ENCODE results near the gene POU3F2. TPM values are rescaled to one million over a fixed set of nuclear protein-coding genes. Genes with fewer than 3 reads are reported as not detected.

POU3F2 gene
- total RNA-seq, 4 donors from 2014 or later: not detected

DNA sequence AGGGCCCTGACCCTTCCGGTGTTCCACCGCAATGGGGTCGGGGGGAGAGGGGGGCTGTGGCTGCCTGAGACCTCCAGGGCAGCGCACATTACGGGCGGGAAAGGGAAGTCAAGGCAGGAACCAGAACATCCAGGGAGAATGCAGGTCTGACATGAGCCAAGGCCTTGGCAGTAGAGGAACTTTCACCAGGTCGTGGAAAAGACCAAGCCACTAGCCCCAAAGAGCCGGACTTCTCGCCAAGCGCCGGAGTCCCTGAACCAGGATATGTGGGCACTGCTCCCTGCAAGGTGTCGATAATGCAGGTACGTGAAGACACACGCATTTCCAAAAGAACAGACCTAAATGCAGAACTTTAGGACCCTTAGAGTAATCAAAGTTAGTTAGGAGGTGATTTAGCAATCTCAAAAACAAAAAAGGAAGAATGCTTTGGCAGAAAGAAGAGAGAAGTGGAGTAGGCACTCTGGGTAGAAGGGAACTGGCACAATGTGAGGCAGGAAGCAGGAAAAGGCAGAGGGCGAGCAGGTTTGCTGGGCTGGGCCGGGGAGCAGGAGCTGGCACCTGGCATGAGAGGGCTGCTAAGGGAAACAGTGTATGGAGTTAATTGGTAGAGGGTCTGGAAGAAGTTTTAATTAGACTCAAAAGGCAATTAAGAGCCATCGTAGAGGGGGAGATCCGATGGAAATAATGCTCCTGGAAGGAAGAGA lies 14.3 kb downstream of the POU3F2 start:
- no peaks in the 10 kb centered on the region for H3K9me3 ChIP-seq
- peaks cover 23 to 38% (median 33%) of the 10 kb centered on the region in 4 donors for H3K4me1 ChIP-seq
- DNase-seq (ENCODE audit: extremely low spot score): no peak
- no peak overlapping the region for H3K27ac ChIP-seq (replicated peaks in 1 of 4)
- intact Hi-C loops (cut with DNase I): no loop called here
- WGBS: 56% methylated on average over 18 of the region's 18 CpGs
- H3K4me3 ChIP-seq: no peak overlapping the region
- TF ChIP-seq POLR2A (IDR thresholded peaks at IDR 0.05; ENCODE audit: low read depth) (no peak), EP300 (IDR thresholded peaks at IDR 0.05) (no peak), POLR2AphosphoS5 (IDR thresholded peaks at IDR 0.05) (no peak)
- TF ChIP-seq, protein P1, sequence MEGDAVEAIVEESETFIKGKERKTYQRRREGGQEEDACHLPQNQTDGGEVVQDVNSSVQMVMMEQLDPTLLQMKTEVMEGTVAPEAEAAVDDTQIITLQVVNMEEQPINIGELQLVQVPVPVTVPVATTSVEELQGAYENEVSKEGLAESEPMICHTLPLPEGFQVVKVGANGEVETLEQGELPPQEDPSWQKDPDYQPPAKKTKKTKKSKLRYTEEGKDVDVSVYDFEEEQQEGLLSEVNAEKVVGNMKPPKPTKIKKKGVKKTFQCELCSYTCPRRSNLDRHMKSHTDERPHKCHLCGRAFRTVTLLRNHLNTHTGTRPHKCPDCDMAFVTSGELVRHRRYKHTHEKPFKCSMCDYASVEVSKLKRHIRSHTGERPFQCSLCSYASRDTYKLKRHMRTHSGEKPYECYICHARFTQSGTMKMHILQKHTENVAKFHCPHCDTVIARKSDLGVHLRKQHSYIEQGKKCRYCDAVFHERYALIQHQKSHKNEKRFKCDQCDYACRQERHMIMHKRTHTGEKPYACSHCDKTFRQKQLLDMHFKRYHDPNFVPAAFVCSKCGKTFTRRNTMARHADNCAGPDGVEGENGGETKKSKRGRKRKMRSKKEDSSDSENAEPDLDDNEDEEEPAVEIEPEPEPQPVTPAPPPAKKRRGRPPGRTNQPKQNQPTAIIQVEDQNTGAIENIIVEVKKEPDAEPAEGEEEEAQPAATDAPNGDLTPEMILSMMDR (IDR thresholded peaks at IDR 0.05): no peak
- peaks cover 4 to 58% (median 43%) of the 10 kb centered on the region in 4 donors for H3K27me3 ChIP-seq
- H3K36me3 ChIP-seq: no peaks in the 10 kb centered on the region

- 96% methylated on average over 6 of the region's 6 CpGs for WGBS
- H3K27me3 ChIP-seq: no peaks in the 10 kb centered on the region
- no peak overlapping the region for H3K27ac ChIP-seq (replicated peaks in 1 of 4)
- no peak for TF ChIP-seq POLR2AphosphoS5 (IDR thresholded peaks at IDR 0.05)
- no peak for TF ChIP-seq POLR2A (IDR thresholded peaks at IDR 0.05; ENCODE audit: low read depth)
- no peaks in the 10 kb centered on the region for H3K9me3 ChIP-seq
- H3K36me3 ChIP-seq: peaks cover 0 to 2% (median 0%) of the 10 kb centered on the region in 4 donors
- H3K4me3 ChIP-seq: no peak overlapping the region
- intact Hi-C loops (cut with DNase I): no loop called here
- no peaks in the 10 kb centered on the region for H3K4me1 ChIP-seq
- no peak for DNase-seq (ENCODE audit: extremely low spot score)
These were observed 30.1 kb downstream of the POU3F2 start for GRCh38 chr6:98864497-98864896.

- TF ChIP-seq POLR2A (IDR thresholded peaks at IDR 0.05; ENCODE audit: low read depth): no peak
- TF ChIP-seq EP300 (IDR thresholded peaks at IDR 0.05): no peak
- TF ChIP-seq, protein P1 (IDR thresholded peaks at IDR 0.05): no peak
- no peak for TF ChIP-seq POLR2AphosphoS5 (IDR thresholded peaks at IDR 0.05)
- Histone ChIP-seq H3K27me3 (no peaks in the 10 kb centered on the region), H3K36me3 (peaks cover 0 to 22% (median 7%) of the 10 kb centered on the region in 4 donors), H3K27ac (replicated peaks in 1 of 4) (no peak overlapping the region), H3K4me3 (no peak overlapping the region), H3K4me1 (no peaks in the 10 kb centered on the region), H3K9me3 (no peaks in the 10 kb centered on the region)
- no peak for DNase-seq (ENCODE audit: extremely low spot score)
- intact Hi-C loops (cut with DNase I): no loop called here
- WGBS: 75% methylated on average over 3 of the region's 3 CpGs
These were observed 36.7 kb downstream of the POU3F2 start for GRCh38 chr6:98871057-98871456.

GRCh38 chr6:98871821-98872220 lies 37.4 kb downstream of the POU3F2 start:
- no peaks in the 10 kb centered on the region for H3K9me3 ChIP-seq
- intact Hi-C loops (cut with DNase I): no loop called here
- H3K4me3 ChIP-seq: no peak overlapping the region
- TF ChIP-seq POLR2A (IDR thresholded peaks at IDR 0.05; ENCODE audit: low read depth) (no peak), EP300 (IDR thresholded peaks at IDR 0.05) (no peak), POLR2AphosphoS5 (IDR thresholded peaks at IDR 0.05) (no peak)
- TF ChIP-seq, protein P1 (IDR thresholded peaks at IDR 0.05): no peak
- H3K27me3 ChIP-seq: no peaks in the 10 kb centered on the region
- H3K36me3 ChIP-seq: peaks cover 0 to 26% (median 7%) of the 10 kb centered on the region in 4 donors
- 90% methylated on average over 3 of the region's 3 CpGs for WGBS
- H3K4me1 ChIP-seq: no peaks in the 10 kb centered on the region
- no peak overlapping the region for H3K27ac ChIP-seq (replicated peaks in 1 of 4)
- DNase-seq (ENCODE audit: extremely low spot score): no peak

- no peaks in the 10 kb centered on the region for H3K4me1 ChIP-seq
- TF ChIP-seq POLR2A (IDR thresholded peaks at IDR 0.05; ENCODE audit: low read depth): no peak
- TF ChIP-seq POLR2AphosphoS5 (IDR thresholded peaks at IDR 0.05): no peak
- no peak for TF ChIP-seq EP300 (IDR thresholded peaks at IDR 0.05)
- TF ChIP-seq, protein P1 (IDR thresholded peaks at IDR 0.05): no peak
- no peaks in the 10 kb centered on the region for H3K27me3 ChIP-seq
- WGBS: 59% methylated on average over 2 of the region's 2 CpGs
- no peak overlapping the region for H3K4me3 ChIP-seq
- peaks cover 0 to 40% (median 12%) of the 10 kb centered on the region in 4 donors for H3K36me3 ChIP-seq
- intact Hi-C loops (cut with DNase I): no loop called here
- DNase-seq (ENCODE audit: extremely low spot score): no peak
- H3K9me3 ChIP-seq: no peaks in the 10 kb centered on the region
- H3K27ac ChIP-seq (replicated peaks in 1 of 4): no peak overlapping the region
These were observed 41.0 kb downstream of the POU3F2 start for GRCh38 chr6:98875375-98875774.
